MM.1S (cell line): Measurements from ENCODE around the gene ATL1.

Source experiments
- EZH2 ChIP-seq: fragments of 300-600 bp; sonication (generic); optimal IDR thresholded peaks from 2 replicates; pipeline ENCODE3; 2017; ENCODE audit warnings: low read depth, mild to moderate bottlenecking, antibody characterized with exemption, low read length, mixed read lengths
- TF ChIP-seq, protein P1 (sequence below): fragments of 300-600 bp; sonication (generic); IDR thresholded peaks from 2 replicates; pipeline ENCODE4 v1.5.1; 2016; ENCODE audit warnings: antibody characterized with exemption, low read length, mixed read lengths

DNA sequence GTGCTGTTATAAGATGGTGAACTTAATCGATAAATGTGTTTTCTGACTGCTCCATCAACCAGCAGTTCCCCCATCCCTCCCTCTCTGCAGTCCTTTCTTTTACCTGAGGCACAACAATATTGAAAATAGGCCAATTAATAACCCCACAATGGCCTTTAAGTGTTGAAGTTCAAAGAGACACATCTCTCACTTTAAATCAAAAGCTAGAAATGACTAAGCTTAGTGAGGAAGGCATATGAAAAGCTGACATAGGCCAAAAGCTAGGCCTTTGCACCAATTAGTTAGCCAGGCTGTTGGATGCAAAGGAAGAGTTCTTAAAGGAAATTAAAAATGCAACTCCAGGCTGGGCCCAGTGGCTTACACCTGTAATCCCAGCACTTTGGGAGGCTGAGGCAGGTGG is 64.5 kb downstream of the ATL1 start:
- TF ChIP-seq EZH2, result no peak
- TF ChIP-seq, protein P1, sequence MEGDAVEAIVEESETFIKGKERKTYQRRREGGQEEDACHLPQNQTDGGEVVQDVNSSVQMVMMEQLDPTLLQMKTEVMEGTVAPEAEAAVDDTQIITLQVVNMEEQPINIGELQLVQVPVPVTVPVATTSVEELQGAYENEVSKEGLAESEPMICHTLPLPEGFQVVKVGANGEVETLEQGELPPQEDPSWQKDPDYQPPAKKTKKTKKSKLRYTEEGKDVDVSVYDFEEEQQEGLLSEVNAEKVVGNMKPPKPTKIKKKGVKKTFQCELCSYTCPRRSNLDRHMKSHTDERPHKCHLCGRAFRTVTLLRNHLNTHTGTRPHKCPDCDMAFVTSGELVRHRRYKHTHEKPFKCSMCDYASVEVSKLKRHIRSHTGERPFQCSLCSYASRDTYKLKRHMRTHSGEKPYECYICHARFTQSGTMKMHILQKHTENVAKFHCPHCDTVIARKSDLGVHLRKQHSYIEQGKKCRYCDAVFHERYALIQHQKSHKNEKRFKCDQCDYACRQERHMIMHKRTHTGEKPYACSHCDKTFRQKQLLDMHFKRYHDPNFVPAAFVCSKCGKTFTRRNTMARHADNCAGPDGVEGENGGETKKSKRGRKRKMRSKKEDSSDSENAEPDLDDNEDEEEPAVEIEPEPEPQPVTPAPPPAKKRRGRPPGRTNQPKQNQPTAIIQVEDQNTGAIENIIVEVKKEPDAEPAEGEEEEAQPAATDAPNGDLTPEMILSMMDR, result no peak
